Breast epithelium (tissue), 4 donors: Measurements from ENCODE around the gene ZNF525. TPM values are rescaled to one million over a fixed set of nuclear protein-coding genes. Genes with fewer than 3 reads are reported as not detected.

Experiments
- DNase-seq, 2 donors: peaks; one replicate each; pipeline ENCODE4 v3.0.0-alpha.2; 2019; ENCODE audit warnings: low spot score in 2 of 2
- H3K27ac ChIP-seq, 2 donors: fragments of 200-600 bp; sonication (generic) in 1 of 2; one replicate each; pipeline ENCODE4 v1.5.1; 2016 to 2019; ENCODE audit warnings: mild to moderate bottlenecking in 1 of 2
- H3K27me3 ChIP-seq, 2 donors: fragments of 200-600 bp; sonication (generic) in 1 of 2; one replicate each; pipeline versions ENCODE4 v1.5.1 to v1.6.0; 2017 to 2019; ENCODE audit warnings: control low read depth in 1 of 2, mild to moderate bottlenecking in 1 of 2
- H3K36me3 ChIP-seq: fragments of 200-600 bp; one replicate; pipeline ENCODE4 v1.5.1; 2019
- H3K4me1 ChIP-seq, 2 donors: fragments of 200-600 bp; sonication (generic); one replicate each; pipeline ENCODE4 v1.5.1; 2016 to 2019; ENCODE audit warnings: control low read depth in 1 of 2
- H3K4me3 ChIP-seq, 3 donors: fragments of 200-600 bp; sonication (generic); 1 replicate in 2 of 3; 2 replicates in 1 of 3; pipeline ENCODE4 v1.5.1; 2016 to 2019; ENCODE audit warnings: mild to moderate bottlenecking in 3 of 3, moderate library complexity in 2 of 3
- H3K9me3 ChIP-seq, 2 donors: fragments of 200-600 bp; sonication (generic) in 1 of 2; one replicate each; pipeline ENCODE4 v1.5.1; 2016 to 2019; ENCODE audit warnings: control low read depth in 1 of 2
- POLR2A ChIP-seq: fragments of 450-650 bp; IDR thresholded peaks from one replicate; pipeline ENCODE4 v1.6.1; 2016; ENCODE audit warnings: antibody characterized with exemption, mild to moderate bottlenecking, moderate library complexity
- POLR2AphosphoS5 ChIP-seq, 3 donors: sonication (generic); formaldehyde crosslinking; IDR thresholded peaks; one replicate each; pipeline ENCODE4 v1.6.1; 2017; ENCODE audit warnings: antibody characterized with exemption in 3 of 3
- intact Hi-C: fragments of 100-400 bp; cut with DNase I; formaldehyde crosslinking; loops from one replicate; pipeline ENCODE4 v1.15.1; 2023; ENCODE audit warnings: low total_unique reads
- total RNA-seq, 3 donors: library from RNA; depleted of rRNA; stranded (reverse); fragments of >200 nt; gene quantifications; one replicate each; pipeline ENCODE4 v1.1.0, GENCODE V29; 2016
- TF ChIP-seq, protein P1 (sequence below), 3 donors: fragments of 450-650 bp; IDR thresholded peaks; one replicate each; pipeline ENCODE4 v1.5.1; 2016 to 2017; ENCODE audit warnings: antibody characterized with exemption in 3 of 3, mild to moderate bottlenecking in 3 of 3, moderate library complexity in 3 of 3

The ZNF525 gene
- total RNA-seq, 3 donors from 2014 or later = 7.0 to 34.4 (median 13.8) TPM

DNA sequence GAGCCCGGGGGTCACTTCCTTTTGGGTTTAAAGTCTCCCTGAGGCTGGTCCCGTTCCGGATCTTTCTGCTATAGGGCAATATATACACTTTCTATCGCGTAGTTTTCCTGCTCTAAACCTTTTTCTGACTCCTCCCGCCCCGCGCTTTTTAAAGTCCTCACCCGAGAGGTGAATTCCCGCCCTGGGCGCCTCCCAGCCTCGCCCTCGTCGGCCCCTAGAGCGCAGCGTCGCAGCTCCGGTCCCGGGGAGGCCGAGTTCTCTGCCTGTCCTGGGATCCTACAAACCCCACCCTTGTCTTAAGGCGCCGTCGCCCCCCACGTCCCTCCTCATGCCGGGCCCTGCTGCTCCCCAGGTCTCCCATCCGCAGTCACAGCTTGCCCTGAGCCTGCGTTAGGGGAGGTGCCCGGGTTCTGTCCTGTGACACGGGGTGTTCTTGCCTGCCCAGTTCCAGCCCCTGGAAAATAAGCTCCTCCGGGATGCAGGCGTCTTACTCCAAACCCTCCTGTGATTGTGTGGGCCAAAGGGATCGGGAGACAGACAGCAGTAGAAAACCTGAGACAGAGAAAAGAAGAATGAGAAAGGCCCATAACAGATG lies 491 bp downstream of the ZNF525 start:
- intact Hi-C loops = no loop called here

DNA sequence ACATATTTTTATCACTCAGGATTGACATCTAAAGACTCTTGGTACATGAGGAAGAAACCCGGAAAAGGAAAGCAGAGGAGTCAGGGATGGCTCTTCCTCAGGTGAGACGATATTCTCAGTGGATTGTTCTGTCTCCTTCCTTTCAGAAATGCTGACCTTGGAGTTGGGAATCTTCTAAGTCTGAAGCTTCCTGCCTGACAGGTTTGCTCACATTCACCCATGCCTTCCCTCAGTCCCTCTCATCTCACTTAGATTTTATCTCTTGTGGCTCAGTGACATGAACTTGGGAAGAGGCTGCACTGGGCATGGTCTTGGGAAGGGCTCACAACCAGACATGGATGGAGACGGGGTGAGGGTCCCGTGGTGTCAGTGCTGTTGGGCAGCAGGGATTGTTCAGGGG lies 6.7 kb downstream of the ZNF525 start:
- intact Hi-C loops = no loop called here
- H3K27ac ChIP-seq = no peak overlapping the region
- no peaks in the 10 kb centered on the region for H3K36me3 ChIP-seq
- no peaks in the 10 kb centered on the region for H3K4me1 ChIP-seq
- no peak for DNase-seq
- no peaks in the 10 kb centered on the region for H3K9me3 ChIP-seq
- TF ChIP-seq, protein P1, sequence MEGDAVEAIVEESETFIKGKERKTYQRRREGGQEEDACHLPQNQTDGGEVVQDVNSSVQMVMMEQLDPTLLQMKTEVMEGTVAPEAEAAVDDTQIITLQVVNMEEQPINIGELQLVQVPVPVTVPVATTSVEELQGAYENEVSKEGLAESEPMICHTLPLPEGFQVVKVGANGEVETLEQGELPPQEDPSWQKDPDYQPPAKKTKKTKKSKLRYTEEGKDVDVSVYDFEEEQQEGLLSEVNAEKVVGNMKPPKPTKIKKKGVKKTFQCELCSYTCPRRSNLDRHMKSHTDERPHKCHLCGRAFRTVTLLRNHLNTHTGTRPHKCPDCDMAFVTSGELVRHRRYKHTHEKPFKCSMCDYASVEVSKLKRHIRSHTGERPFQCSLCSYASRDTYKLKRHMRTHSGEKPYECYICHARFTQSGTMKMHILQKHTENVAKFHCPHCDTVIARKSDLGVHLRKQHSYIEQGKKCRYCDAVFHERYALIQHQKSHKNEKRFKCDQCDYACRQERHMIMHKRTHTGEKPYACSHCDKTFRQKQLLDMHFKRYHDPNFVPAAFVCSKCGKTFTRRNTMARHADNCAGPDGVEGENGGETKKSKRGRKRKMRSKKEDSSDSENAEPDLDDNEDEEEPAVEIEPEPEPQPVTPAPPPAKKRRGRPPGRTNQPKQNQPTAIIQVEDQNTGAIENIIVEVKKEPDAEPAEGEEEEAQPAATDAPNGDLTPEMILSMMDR (IDR thresholded peaks at IDR 0.05) = no peak
- TF ChIP-seq POLR2A (no peak), POLR2AphosphoS5 (IDR thresholded peaks at IDR 0.05) (no peak)
- H3K27me3 ChIP-seq = no peaks in the 10 kb centered on the region
- H3K4me3 ChIP-seq = no peak overlapping the region

More for the DNA sequence above, 491 bp downstream of the ZNF525 start:
- Histone ChIP-seq H3K27ac (peak overlapping the region; percentile 69 to 72), H3K36me3 (no peaks in the 10 kb centered on the region), H3K4me3 (peak overlapping the region; percentile 63 to 75 (median 75)), H3K4me1 (no peaks in the 10 kb centered on the region), H3K9me3 (no peaks in the 10 kb centered on the region), H3K27me3 (no peaks in the 10 kb centered on the region)
- TF ChIP-seq POLR2AphosphoS5 (IDR thresholded peaks at IDR 0.05) (no peak), POLR2A (no peak)
- TF ChIP-seq, protein P1 (IDR thresholded peaks at IDR 0.05) = no peak
- no peak for DNase-seq

DNA sequence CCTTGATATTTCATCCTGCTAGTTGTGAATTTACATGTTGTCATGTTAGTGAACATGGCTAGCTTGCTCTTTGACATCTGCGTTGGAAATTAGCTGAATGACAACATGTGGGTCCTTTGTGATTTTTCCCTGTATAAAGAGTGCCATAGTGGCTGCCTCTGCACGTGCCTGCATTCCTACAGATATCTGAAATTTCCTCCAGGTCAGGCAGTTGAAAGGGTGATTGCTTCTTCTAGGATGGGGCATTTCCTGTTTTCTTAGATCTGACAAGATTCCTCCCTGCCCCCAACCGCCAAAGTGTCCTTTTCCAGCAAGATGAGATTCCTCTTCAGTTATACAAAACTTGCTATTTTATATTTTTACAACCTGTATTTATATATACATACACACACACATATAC lies 8.8 kb downstream of the ZNF525 start:
- Histone ChIP-seq H3K4me1 (no peaks in the 10 kb centered on the region), H3K4me3 (no peak overlapping the region), H3K27me3 (no peaks in the 10 kb centered on the region), H3K27ac (no peak overlapping the region), H3K9me3 (peaks cover 0 to 4% of the 10 kb centered on the region in 2 donors), H3K36me3 (no peaks in the 10 kb centered on the region)
- intact Hi-C loops = no loop called here
- no peak for DNase-seq
- TF ChIP-seq, protein P1 (IDR thresholded peaks at IDR 0.05) = no peak
- TF ChIP-seq POLR2AphosphoS5 (IDR thresholded peaks at IDR 0.05) (no peak), POLR2A (no peak)

DNA sequence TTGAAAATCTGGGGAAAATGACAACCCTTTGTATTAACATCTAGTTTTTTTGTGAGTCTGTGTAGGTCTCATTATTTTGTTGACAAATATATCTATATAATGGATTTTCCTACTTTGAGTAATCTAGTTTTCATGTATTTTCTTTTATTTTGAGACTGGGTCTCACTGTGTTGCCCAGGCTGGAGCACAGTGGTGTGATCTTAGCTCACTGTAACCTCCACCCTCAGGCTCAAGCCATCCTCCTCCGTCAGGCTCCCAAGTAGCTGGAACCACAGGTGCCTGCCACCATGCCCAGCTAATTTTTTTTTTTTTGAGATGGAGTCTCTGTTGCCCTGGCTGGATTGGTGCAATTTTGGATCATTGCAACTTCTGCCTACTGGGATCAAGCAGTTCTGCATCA lies 9.2 kb downstream of the ZNF525 start:
- no peaks in the 10 kb centered on the region for H3K36me3 ChIP-seq
- DNase-seq = no peak
- H3K9me3 ChIP-seq = peaks cover 0 to 9% of the 10 kb centered on the region in 2 donors
- no peak overlapping the region for H3K4me3 ChIP-seq
- H3K27me3 ChIP-seq = no peaks in the 10 kb centered on the region
- TF ChIP-seq POLR2A (no peak), POLR2AphosphoS5 (IDR thresholded peaks at IDR 0.05) (no peak)
- TF ChIP-seq, protein P1 (IDR thresholded peaks at IDR 0.05) = no peak
- intact Hi-C loops = no loop called here
- H3K27ac ChIP-seq = no peak overlapping the region
- H3K4me1 ChIP-seq = no peaks in the 10 kb centered on the region

GRCh38 chr19:53381376-53381775 lies 15.9 kb downstream of the ZNF525 start:
- Histone ChIP-seq H3K27me3 (no peaks in the 10 kb centered on the region), H3K36me3 (no peaks in the 10 kb centered on the region), H3K27ac (no peak overlapping the region), H3K9me3 (peaks cover 0 to 50% of the 10 kb centered on the region in 2 donors), H3K4me3 (no peak overlapping the region), H3K4me1 (no peaks in the 10 kb centered on the region)
- intact Hi-C loops = no loop called here
- no peak for TF ChIP-seq POLR2AphosphoS5 (IDR thresholded peaks at IDR 0.05)
- TF ChIP-seq POLR2A = no peak
- TF ChIP-seq, protein P1 (IDR thresholded peaks at IDR 0.05) = no peak
- no peak for DNase-seq
